Measurements from ENCODE around the gene VWF.

VWF gene

GRCh38 chr12:5996459-5996858 is 128.0 kb downstream of the VWF start:
- CTCF ChIA-PET = no interaction called here
- H3K27ac ChIP-seq = no peak overlapping the region
- no peak for TF ChIP-seq CTCF (conservative IDR thresholded peaks at IDR 0.05; ENCODE audit: low read depth)
- no peak for DNase-seq (ENCODE audit: low spot score)
- POLR2A ChIA-PET (ENCODE audit: low non-redundant PET) = no interaction called here

GRCh38 chr12:5989621-5990020 is 134.8 kb downstream of the VWF start:
- no peak for TF ChIP-seq CTCF (conservative IDR thresholded peaks at IDR 0.05; ENCODE audit: low read depth)
- POLR2A ChIA-PET (ENCODE audit: low non-redundant PET) = no interaction called here

GRCh38 chr12:5988659-5989116 is 135.8 kb downstream of the VWF start:
- no peak overlapping the region for H3K27ac ChIP-seq
- CTCF ChIA-PET = interaction anchor here (0.6 to 3.5 kb wide), 23 partner anchors 11 to 1289 kb away, joined by 3 to 74 read pairs (median 4); partner anchors contain the start of gene ACRBP
- DNase-seq (ENCODE audit: low spot score) = peak; percentile 67
- POLR2A ChIA-PET (ENCODE audit: low non-redundant PET) = no interaction called here
- TF ChIP-seq CTCF (conservative IDR thresholded peaks at IDR 0.05; ENCODE audit: low read depth) = peak; percentile 87

More at GRCh38 chr12:5989621-5990020, 134.8 kb downstream of the VWF start:
- CTCF ChIA-PET = interaction anchor here (0.5 to 3.5 kb wide), 4 partner anchors 25 to 245 kb away, joined by 3 to 74 read pairs (median 8); no protein-coding TSS in a partner anchor
- no peak for DNase-seq (ENCODE audit: low spot score)
- no peak overlapping the region for H3K27ac ChIP-seq

- TF ChIP-seq CTCF (conservative IDR thresholded peaks at IDR 0.05; ENCODE audit: low read depth) = no peak
- ChIA-PET CTCF (interaction anchor here (0.6 to 3.5 kb wide), 26 partner anchors 11 to 1665 kb away, joined by 3 to 74 read pairs (median 4); partner anchors contain the start of gene ACRBP), POLR2A (ENCODE audit: low non-redundant PET) (no interaction called here)
- no peak for DNase-seq (ENCODE audit: low spot score)
- H3K27ac ChIP-seq = no peak overlapping the region
Observed at GRCh38 chr12:5988088-5988487, 136.4 kb downstream of the VWF start.

GRCh38 chr12:5987573-5987972 is 136.9 kb downstream of the VWF start:
- DNase-seq (ENCODE audit: low spot score) = no peak
- ChIA-PET POLR2A (ENCODE audit: low non-redundant PET) (no interaction called here), CTCF (interaction anchor here (0.6 to 3.5 kb wide), 14 partner anchors 13 to 1666 kb away, joined by 3 to 74 read pairs (median 4); no protein-coding TSS in a partner anchor)
- no peak overlapping the region for H3K27ac ChIP-seq
- TF ChIP-seq CTCF (conservative IDR thresholded peaks at IDR 0.05; ENCODE audit: low read depth) = no peak

GRCh38 chr12:5985471-5985870 is 139.0 kb downstream of the VWF start:
- no peak overlapping the region for H3K27ac ChIP-seq
- no peak for TF ChIP-seq CTCF (conservative IDR thresholded peaks at IDR 0.05; ENCODE audit: low read depth)
- no peak for DNase-seq (ENCODE audit: low spot score)
- ChIA-PET CTCF (no interaction called here), POLR2A (ENCODE audit: low non-redundant PET) (no interaction called here)

Data from RWPE1 (cell line).